Tibial artery (tissue), 4 donors: ENCODE measurements around the gene IGSF1.

Experiments
- DNase-seq, 2 donors: peaks; one replicate each; pipeline ENCODE4 v3.0.0-alpha.2; 2019
- H3K27ac ChIP-seq, 2 donors: fragments of 200-600 bp; sonication (generic) in 1 of 2; 1 replicate in 1 of 2; 2 replicates in 1 of 2; pipeline ENCODE4 v1.5.1; 2018 to 2019; ENCODE audit warnings: mild to moderate bottlenecking in 1 of 2
- H3K27me3 ChIP-seq, 2 donors: fragments of 200-600 bp; sonication (generic) in 1 of 2; one replicate each; pipeline versions ENCODE4 v1.5.1 to v1.6.0; 2016 to 2019
- H3K36me3 ChIP-seq, 3 donors: fragments of 200-600 bp; sonication (generic) in 2 of 3; one replicate each; pipeline ENCODE4 v1.5.1; 2016 to 2019; ENCODE audit warnings: mild to moderate bottlenecking in 2 of 3
- H3K4me1 ChIP-seq, 4 donors: fragments of 200-600 bp; sonication (generic) in 2 of 4; 1 replicate in 3 of 4; 2 replicates in 1 of 4; pipeline ENCODE4 v1.5.1; 2016 to 2019
- H3K4me3 ChIP-seq, 2 donors: fragments of 200-600 bp; sonication (generic) in 1 of 2; 1 replicate in 1 of 2; 2 replicates in 1 of 2; pipeline ENCODE4 v1.5.1; 2018 to 2019; ENCODE audit warnings: mild to moderate bottlenecking in 2 of 2
- H3K9me3 ChIP-seq, 3 donors: fragments of 200-600 bp; sonication (generic) in 1 of 3; one replicate each; pipeline ENCODE4 v1.5.1; 2016 to 2019
- intact Hi-C: fragments of 100-400 bp; cut with DNase I; formaldehyde crosslinking; loops from one replicate; pipeline ENCODE4 v1.15.0; 2023; ENCODE audit warnings: low total_unique reads
- TF ChIP-seq, protein P1 (sequence below), 2 experiments: fragments of 200-600 bp in 1 of 2; fragments of 450-650 bp in 1 of 2; IDR thresholded peaks; one replicate each; pipeline ENCODE4 v1.5.1; 2017 to 2019; ENCODE audit warnings: antibody characterized with exemption in 2 of 2, mild to moderate bottlenecking in 1 of 2, moderate library complexity in 1 of 2

Gene IGSF1

DNA sequence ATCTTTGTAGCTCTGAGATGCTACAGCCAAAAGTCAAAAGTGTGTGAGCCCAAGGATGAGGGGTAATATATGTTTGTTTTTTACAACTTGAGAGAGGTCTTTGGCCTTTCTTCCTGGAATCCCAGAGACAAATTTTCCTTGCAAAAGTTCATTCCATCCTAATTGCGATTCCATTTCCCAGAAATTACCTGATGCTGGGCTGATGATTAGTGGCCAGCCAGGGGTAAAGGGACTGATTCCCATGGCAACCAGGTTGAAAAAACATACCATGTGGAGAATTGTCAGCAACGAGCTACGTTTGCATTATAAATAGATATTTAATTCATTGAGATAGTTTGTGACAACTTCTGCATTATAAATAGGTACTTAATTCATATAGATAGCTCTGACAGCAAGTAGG is 17.8 kb downstream of the IGSF1 start:
- intact Hi-C loops: no loop called here
- H3K4me3 ChIP-seq: no peak overlapping the region
- TF ChIP-seq, protein P1, sequence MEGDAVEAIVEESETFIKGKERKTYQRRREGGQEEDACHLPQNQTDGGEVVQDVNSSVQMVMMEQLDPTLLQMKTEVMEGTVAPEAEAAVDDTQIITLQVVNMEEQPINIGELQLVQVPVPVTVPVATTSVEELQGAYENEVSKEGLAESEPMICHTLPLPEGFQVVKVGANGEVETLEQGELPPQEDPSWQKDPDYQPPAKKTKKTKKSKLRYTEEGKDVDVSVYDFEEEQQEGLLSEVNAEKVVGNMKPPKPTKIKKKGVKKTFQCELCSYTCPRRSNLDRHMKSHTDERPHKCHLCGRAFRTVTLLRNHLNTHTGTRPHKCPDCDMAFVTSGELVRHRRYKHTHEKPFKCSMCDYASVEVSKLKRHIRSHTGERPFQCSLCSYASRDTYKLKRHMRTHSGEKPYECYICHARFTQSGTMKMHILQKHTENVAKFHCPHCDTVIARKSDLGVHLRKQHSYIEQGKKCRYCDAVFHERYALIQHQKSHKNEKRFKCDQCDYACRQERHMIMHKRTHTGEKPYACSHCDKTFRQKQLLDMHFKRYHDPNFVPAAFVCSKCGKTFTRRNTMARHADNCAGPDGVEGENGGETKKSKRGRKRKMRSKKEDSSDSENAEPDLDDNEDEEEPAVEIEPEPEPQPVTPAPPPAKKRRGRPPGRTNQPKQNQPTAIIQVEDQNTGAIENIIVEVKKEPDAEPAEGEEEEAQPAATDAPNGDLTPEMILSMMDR (IDR thresholded peaks at IDR 0.05): no peak
- no peaks in the 10 kb centered on the region for H3K9me3 ChIP-seq
- H3K4me1 ChIP-seq: no peaks in the 10 kb centered on the region
- H3K27ac ChIP-seq: no peak overlapping the region
- H3K27me3 ChIP-seq: no peaks in the 10 kb centered on the region
- DNase-seq: no peak
- H3K36me3 ChIP-seq: no peaks in the 10 kb centered on the region

DNA sequence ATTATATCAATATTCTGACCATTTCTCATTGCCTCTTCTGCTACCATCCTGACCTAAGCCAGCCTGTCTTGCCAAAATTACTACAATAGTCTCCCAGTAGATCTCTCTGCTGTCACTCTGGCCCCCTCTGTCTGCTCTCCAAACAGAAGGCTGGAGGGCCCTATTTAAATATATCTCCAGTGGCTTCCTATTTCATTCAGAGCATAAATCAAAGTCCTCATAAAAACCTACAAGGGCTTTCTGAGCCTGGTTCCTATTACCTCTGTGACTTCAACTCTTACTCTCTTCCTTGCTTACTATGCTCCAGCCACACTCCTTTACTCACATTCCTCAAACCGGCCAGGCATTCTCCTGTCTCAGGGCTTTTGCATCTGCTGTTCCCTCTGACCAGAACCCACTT is 19.0 kb downstream of the IGSF1 start:
- Histone ChIP-seq H3K27ac (no peak overlapping the region), H3K4me1 (no peaks in the 10 kb centered on the region), H3K36me3 (no peaks in the 10 kb centered on the region), H3K9me3 (no peaks in the 10 kb centered on the region), H3K4me3 (no peak overlapping the region), H3K27me3 (no peaks in the 10 kb centered on the region)
- DNase-seq: no peak
- TF ChIP-seq, protein P1 (IDR thresholded peaks at IDR 0.05): no peak
- intact Hi-C loops: no loop called here

DNA sequence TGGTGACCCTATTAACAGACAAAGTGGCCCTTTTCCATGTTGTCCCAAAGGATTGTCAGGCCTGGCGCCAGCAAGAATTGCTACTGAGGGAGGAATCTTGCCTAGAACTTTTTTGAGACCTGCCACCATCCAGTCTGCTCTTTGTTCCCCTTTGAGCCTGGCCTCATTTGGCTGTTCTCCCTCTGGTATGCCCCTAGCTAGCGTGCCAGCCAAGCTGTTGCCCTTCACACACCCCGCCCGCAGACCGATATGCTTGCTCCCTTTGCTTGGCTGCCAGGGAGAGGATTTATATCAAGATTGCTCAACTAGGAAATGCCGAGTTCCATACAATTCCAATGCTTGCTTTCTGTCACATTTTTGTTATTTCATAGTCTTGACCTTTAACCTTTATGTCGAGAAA is 24.4 kb downstream of the IGSF1 start:
- TF ChIP-seq, protein P1 (IDR thresholded peaks at IDR 0.05): no peak
- no peaks in the 10 kb centered on the region for H3K4me1 ChIP-seq
- H3K9me3 ChIP-seq: no peaks in the 10 kb centered on the region
- H3K27me3 ChIP-seq: no peaks in the 10 kb centered on the region
- no peak overlapping the region for H3K27ac ChIP-seq
- no peak overlapping the region for H3K4me3 ChIP-seq
- no peak for DNase-seq
- intact Hi-C loops: no loop called here
- H3K36me3 ChIP-seq: no peaks in the 10 kb centered on the region

DNA sequence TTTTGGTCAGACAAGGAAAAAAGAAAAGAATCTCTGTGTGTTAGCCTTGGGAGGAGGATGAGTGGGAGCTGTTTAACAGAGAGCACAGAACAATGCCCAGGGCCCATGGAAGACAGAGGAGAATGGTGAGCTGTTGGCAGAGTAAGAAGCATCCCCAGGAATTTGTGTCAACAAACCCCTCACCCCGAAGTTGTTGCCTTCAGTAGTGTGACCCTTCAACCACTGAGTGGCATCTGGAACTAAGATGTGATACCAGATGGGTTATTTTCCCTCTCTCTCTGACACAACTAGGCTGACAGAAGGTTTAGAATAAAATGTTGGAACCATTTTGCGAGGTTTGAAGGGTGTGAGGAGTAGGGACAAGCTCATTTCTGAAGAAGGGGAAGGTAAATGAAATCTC is 25.1 kb downstream of the IGSF1 start:
- intact Hi-C loops: no loop called here

DNA sequence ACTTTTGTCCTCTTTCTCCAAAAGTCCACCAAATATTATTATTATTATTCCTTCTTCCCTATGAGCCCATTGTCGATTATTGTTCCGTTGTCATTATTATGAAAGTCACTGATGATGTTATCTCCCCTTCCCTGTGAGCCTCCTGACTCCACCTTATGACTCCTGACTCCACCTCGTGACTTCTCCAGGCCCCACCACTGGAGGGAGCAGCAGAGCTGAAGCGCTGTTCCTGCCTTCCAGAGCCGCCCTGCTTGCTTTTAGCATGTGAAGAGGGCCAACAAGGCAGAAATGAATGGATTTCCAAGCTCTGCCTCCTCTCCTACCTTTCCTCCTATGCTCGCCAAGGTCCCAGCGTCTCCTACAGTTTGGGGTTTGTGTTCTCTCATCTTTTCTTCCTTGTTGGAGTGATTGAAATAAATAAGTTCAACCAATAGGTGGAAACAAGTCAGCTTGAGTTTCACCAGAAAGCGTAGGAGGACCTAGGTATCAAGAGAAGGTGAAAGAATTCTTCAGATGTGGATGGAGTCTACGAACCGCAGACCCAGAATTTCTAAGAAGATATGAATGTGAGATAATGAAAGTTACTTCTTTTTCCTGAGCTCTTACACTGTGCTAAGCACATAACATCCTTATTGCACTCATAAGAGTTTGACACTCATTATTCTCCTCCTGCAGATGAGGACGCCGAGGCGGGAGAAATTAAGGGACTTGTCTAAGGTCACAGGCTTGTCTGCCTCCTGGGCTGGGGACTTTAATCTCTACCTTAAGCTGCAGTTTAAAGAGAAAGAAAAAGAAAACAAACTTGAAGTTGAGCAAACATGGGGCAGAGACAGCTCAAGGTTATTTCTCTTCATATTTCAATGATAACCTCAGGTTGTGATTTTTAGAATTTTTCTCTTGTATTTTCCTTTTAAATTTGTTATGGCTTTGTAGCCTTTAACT is 26.1 kb downstream of the IGSF1 start:
- H3K9me3 ChIP-seq: no peaks in the 10 kb centered on the region
- no peaks in the 10 kb centered on the region for H3K27me3 ChIP-seq
- DNase-seq: no peak
- no peaks in the 10 kb centered on the region for H3K4me1 ChIP-seq
- no peak overlapping the region for H3K27ac ChIP-seq
- TF ChIP-seq, protein P1 (IDR thresholded peaks at IDR 0.05): no peak
- H3K36me3 ChIP-seq: no peaks in the 10 kb centered on the region
- intact Hi-C loops: no loop called here
- H3K4me3 ChIP-seq: no peak overlapping the region

More for the DNA sequence above, 25.1 kb downstream of the IGSF1 start:
- DNase-seq: no peak
- H3K4me3 ChIP-seq: no peak overlapping the region
- H3K36me3 ChIP-seq: no peaks in the 10 kb centered on the region
- no peaks in the 10 kb centered on the region for H3K27me3 ChIP-seq
- H3K4me1 ChIP-seq: no peaks in the 10 kb centered on the region
- TF ChIP-seq, protein P1 (IDR thresholded peaks at IDR 0.05): no peak
- H3K9me3 ChIP-seq: no peaks in the 10 kb centered on the region
- no peak overlapping the region for H3K27ac ChIP-seq
